K562 (cell line): ENCODE measurements around the gene CSMD2. TPM values are rescaled to one million over a fixed set of nuclear protein-coding genes. Genes with fewer than 3 reads are reported as not detected.

Experiments
- CC2D1A ChIP-seq: fragments of 450-650 bp; IDR thresholded peaks from 2 replicates; pipeline ENCODE4 v1.6.1; 2017; ENCODE audit warnings: mild to moderate bottlenecking
- ETV1 ChIP-seq: fragments of 450-650 bp; conservative IDR thresholded peaks from 2 replicates; pipeline ENCODE4 v1.6.1; 2016; ENCODE audit warnings: missing genetic modification characterization, control low read depth, low read depth, missing compliant biosample characterization
- FOXK2 ChIP-seq, 2 experiments: fragments of 450-650 bp; IDR thresholded peaks in 1 of 2; conservative IDR thresholded peaks in 1 of 2; 2 replicates each; pipeline ENCODE4 v1.6.1; 2016; ENCODE audit warnings: low read depth in 2 of 2, mild to moderate bottlenecking in 1 of 2
- HOXB6 ChIP-seq: fragments of 250-450 bp; sonication (Bioruptor Pico); IDR thresholded peaks from 2 replicates; pipeline ENCODE4 v1.5.1; 2022; ENCODE audit warnings: mild to moderate bottlenecking, borderline replicate concordance
- MBD2 ChIP-seq: sonication (generic); IDR thresholded peaks from 2 replicates; pipeline ENCODE4 v1.6.1; 2016; ENCODE audit warnings: low read depth, borderline replicate concordance
- NEUROD1 ChIP-seq: fragments of 150-350 bp; IDR thresholded peaks from 2 replicates; pipeline ENCODE4 v1.6.1; 2014; ENCODE audit warnings: borderline replicate concordance, low read length, low read depth; ENCODE audit not compliant: partially characterized antibody
- NR2C1 ChIP-seq, 2 experiments: fragments of 450-650 bp; IDR thresholded peaks; 2 replicates each; pipeline ENCODE4 v1.6.1; 2017; ENCODE audit warnings: mild to moderate bottlenecking in 2 of 2, antibody characterized with exemption in 1 of 2, inconsistent platforms in 1 of 2, missing compliant biosample characterization in 1 of 2, missing genetic modification characterization in 1 of 2
- RCOR1 ChIP-seq, 2 experiments: IDR thresholded peaks; 2 replicates each; pipeline ENCODE4 v1.6.1; 2012; ENCODE audit warnings: low read depth in 2 of 2, low read length in 2 of 2, borderline replicate concordance in 1 of 2, improper control_type of control experiment in 1 of 2
- polyA plus RNA-seq, 8 experiments: library from polyadenylated mRNA; depleted of rRNA in 4 of 8; stranded (reverse) in 5 of 8; unstranded in 3 of 8; fragments of >200 nt; fragmentation: Nextera tagmentation in 2 of 8; fragmentation: Illumina TruSeq in 1 of 8; extraction: Ambion mirVana in 2 of 8; extraction: Trizol in 1 of 8; gene quantifications; 2 replicates each; pipeline versions ENCODE4 v1.2.1 to v1.2.3, GENCODE V29; 2011 to 2014; ENCODE audit warnings: inconsistent platforms in 1 of 8, missing spikeins in 1 of 8
- total RNA-seq, 7 experiments: library from RNA; depleted of rRNA in 6 of 7; stranded (reverse); fragments of >200 nt in 6 of 7; fragmentation: Illumina TruSeq in 2 of 7; extraction: Trizol in 2 of 7; gene quantifications; 2 replicates each; pipeline versions ENCODE4 v1.2.1 to v1.2.3, GENCODE V29; 2011 to 2021; ENCODE audit warnings: low replicate concordance in 1 of 7
- TF ChIP-seq, protein P1 (sequence below): fragments of 150-350 bp; IDR thresholded peaks from 2 replicates; pipeline ENCODE4 v1.6.1; 2014; ENCODE audit warnings: low read depth, mild to moderate bottlenecking, low read length, borderline replicate concordance
- TF ChIP-seq, protein P2 (sequence below): IDR thresholded peaks from 2 replicates; pipeline ENCODE4 v1.6.1; 2014; ENCODE audit warnings: antibody characterized with exemption
- TF ChIP-seq, protein P3 (sequence below): fragments of 450-650 bp; IDR thresholded peaks from 2 replicates; pipeline ENCODE4 v1.6.1; 2016; ENCODE audit warnings: low read depth

CSMD2 gene
- total and polyA plus RNA-seq, 9 of the 15 experiments (the other 6 are each of a cell fraction or from before 2014, with no cell fraction given), result not detected

- TF ChIP-seq, protein P1, sequence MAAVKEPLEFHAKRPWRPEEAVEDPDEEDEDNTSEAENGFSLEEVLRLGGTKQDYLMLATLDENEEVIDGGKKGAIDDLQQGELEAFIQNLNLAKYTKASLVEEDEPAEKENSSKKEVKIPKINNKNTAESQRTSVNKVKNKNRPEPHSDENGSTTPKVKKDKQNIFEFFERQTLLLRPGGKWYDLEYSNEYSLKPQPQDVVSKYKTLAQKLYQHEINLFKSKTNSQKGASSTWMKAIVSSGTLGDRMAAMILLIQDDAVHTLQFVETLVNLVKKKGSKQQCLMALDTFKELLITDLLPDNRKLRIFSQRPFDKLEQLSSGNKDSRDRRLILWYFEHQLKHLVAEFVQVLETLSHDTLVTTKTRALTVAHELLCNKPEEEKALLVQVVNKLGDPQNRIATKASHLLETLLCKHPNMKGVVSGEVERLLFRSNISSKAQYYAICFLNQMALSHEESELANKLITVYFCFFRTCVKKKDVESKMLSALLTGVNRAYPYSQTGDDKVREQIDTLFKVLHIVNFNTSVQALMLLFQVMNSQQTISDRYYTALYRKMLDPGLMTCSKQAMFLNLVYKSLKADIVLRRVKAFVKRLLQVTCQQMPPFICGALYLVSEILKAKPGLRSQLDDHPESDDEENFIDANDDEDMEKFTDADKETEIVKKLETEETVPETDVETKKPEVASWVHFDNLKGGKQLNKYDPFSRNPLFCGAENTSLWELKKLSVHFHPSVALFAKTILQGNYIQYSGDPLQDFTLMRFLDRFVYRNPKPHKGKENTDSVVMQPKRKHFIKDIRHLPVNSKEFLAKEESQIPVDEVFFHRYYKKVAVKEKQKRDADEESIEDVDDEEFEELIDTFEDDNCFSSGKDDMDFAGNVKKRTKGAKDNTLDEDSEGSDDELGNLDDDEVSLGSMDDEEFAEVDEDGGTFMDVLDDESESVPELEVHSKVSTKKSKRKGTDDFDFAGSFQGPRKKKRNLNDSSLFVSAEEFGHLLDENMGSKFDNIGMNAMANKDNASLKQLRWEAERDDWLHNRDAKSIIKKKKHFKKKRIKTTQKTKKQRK, result peak; percentile 92; the same call in 1 of the 2 replicates
- TF ChIP-seq NEUROD1, result peak; percentile 90
- TF ChIP-seq ETV1 (tag), result no peak; the same call in 1 of the 2 replicates
- peak; percentile 87 for TF ChIP-seq NR2C1 (IDR thresholded peaks at IDR 0.05)
- peak; percentile 92 for TF ChIP-seq NR2C1 (tag; IDR thresholded peaks at IDR 0.05)
- TF ChIP-seq, protein P2, sequence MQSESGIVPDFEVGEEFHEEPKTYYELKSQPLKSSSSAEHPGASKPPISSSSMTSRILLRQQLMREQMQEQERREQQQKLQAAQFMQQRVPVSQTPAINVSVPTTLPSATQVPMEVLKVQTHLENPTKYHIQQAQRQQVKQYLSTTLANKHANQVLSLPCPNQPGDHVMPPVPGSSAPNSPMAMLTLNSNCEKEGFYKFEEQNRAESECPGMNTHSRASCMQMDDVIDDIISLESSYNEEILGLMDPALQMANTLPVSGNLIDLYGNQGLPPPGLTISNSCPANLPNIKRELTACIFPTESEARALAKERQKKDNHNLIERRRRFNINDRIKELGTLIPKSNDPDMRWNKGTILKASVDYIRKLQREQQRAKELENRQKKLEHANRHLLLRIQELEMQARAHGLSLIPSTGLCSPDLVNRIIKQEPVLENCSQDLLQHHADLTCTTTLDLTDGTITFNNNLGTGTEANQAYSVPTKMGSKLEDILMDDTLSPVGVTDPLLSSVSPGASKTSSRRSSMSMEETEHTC, result no peak
- TF ChIP-seq RCOR1 (IDR thresholded peaks at IDR 0.05; ENCODE audit: borderline replicate concordance in 1 of 2, low read depth in 2 of 2, low read length in 2 of 2), result peak in 1 of 2 experiments; percentile 32; a peak in 1 of 4 replicates
- TF ChIP-seq, protein P3, sequence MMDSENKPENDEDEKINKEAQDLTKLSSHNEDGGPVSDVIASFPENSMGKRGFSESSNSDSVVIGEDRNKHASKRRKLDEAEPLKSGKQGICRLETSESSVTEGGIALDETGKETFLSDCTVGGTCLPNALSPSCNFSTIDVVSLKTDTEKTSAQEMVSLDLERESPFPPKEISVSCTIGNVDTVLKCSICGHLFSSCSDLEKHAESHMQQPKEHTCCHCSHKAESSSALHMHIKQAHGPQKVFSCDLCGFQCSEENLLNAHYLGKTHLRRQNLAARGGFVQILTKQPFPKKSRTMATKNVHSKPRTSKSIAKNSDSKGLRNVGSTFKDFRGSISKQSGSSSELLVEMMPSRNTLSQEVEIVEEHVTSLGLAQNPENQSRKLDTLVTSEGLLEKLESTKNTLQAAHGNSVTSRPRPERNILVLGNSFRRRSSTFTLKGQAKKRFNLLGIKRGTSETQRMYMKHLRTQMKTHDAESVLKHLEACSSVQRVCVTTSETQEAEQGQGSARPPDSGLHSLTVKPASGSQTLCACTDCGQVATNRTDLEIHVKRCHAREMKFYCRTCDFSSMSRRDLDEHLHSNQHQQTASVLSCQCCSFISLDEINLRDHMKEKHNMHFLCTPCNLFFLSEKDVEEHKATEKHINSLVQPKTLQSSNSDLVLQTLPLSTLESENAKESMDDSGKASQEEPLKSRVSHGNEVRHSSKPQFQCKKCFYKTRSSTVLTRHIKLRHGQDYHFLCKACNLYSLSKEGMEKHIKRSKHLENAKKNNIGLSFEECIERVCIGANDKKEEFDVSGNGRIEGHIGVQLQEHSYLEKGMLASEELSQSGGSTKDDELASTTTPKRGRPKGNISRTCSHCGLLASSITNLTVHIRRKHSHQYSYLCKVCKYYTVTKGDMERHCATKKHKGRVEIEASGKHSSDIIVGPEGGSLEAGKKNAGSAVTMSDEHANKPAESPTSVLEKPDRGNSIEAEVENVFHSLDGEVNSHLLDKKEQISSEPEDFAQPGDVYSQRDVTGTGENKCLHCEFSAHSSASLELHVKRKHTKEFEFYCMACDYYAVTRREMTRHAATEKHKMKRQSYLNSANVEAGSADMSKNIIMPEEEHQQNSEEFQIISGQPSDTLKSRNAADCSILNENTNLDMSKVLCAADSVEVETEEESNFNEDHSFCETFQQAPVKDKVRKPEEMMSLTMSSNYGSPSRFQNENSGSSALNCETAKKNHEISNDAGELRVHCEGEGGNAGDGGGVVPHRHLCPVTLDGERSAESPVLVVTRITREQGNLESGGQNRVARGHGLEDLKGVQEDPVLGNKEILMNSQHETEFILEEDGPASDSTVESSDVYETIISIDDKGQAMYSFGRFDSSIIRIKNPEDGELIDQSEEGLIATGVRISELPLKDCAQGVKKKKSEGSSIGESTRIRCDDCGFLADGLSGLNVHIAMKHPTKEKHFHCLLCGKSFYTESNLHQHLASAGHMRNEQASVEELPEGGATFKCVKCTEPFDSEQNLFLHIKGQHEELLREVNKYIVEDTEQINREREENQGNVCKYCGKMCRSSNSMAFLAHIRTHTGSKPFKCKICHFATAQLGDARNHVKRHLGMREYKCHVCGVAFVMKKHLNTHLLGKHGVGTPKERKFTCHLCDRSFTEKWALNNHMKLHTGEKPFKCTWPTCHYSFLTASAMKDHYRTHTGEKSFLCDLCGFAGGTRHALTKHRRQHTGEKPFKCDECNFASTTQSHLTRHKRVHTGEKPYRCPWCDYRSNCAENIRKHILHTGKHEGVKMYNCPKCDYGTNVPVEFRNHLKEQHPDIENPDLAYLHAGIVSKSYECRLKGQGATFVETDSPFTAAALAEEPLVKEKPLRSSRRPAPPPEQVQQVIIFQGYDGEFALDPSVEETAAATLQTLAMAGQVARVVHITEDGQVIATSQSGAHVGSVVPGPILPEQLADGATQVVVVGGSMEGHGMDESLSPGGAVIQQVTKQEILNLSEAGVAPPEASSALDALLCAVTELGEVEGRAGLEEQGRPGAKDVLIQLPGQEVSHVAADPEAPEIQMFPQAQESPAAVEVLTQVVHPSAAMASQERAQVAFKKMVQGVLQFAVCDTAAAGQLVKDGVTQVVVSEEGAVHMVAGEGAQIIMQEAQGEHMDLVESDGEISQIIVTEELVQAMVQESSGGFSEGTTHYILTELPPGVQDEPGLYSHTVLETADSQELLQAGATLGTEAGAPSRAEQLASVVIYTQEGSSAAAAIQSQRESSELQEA, result peak; percentile 22; the same call in 1 of the 2 replicates
- TF ChIP-seq HOXB6 (CRISPR knock-in tag), result no peak
- peak; percentile 34 to 43; a peak in 2 of 4 replicates for TF ChIP-seq FOXK2 (conservative IDR thresholded peaks at IDR 0.05 in 1 of 2, IDR thresholded peaks at IDR 0.05 in 1 of 2; ENCODE audit: low read depth in 2 of 2)
- peak; percentile 45; the same call in 1 of the 2 replicates for TF ChIP-seq CC2D1A
- peak; percentile 98 for TF ChIP-seq MBD2
Measured at GRCh38 chr1:33472269-33472980, 692.6 kb downstream of the CSMD2 start, which contains the start of gene ZSCAN20 (continued).
